SK-N-SH treated with all-trans-retinoic acid at 6 μM for 48 hours (cell line): ENCODE results near the gene TIAM1.

Source experiments
- ATAC-seq: fragments of 200-7000 bp; cut with Tn5 transposase; 3 replicates; pipeline ENCODE4 v1.9.1; 2020; ENCODE audit warnings: mild to moderate bottlenecking, moderate library complexity
- ARNTL ChIP-seq: fragments of 450-650 bp; formaldehyde crosslinking; IDR thresholded peaks from 2 replicates; pipeline ENCODE4 v1.5.0; 2020; ENCODE audit warnings: low read depth, mild to moderate bottlenecking, moderate library complexity, borderline replicate concordance
- BACH2 ChIP-seq: fragments of 250-450 bp; sonication (Bioruptor Pico); IDR thresholded peaks from 2 replicates; pipeline ENCODE4 v1.9.0; 2021; ENCODE audit warnings: mild to moderate bottlenecking, borderline replicate concordance
- GLIS3 ChIP-seq: fragments of 250-450 bp; sonication (Bioruptor Pico); IDR thresholded peaks from 2 replicates; pipeline ENCODE4 v1.5.0; 2020; ENCODE audit warnings: mild to moderate bottlenecking, moderate library complexity
- ISL1 ChIP-seq: fragments of 250-450 bp; sonication (Bioruptor Pico); IDR thresholded peaks from 2 replicates; pipeline ENCODE4 v2.1.2; 2022; ENCODE audit warnings: mild to moderate bottlenecking, moderate library complexity
- POU6F1 ChIP-seq: fragments of 250-450 bp; sonication (Bioruptor Pico); IDR thresholded peaks from 2 replicates; pipeline ENCODE4 v1.8.0; 2021; ENCODE audit warnings: low read depth, mild to moderate bottlenecking, moderate library complexity, borderline replicate concordance
- SNAI2 ChIP-seq: fragments of 250-450 bp; sonication (Bioruptor Pico); IDR thresholded peaks from 2 replicates; pipeline ENCODE4 v1.5.0; 2020; ENCODE audit warnings: mild to moderate bottlenecking, moderate library complexity
- TCF4 ChIP-seq: fragments of 250-450 bp; sonication (Bioruptor Pico); IDR thresholded peaks from 2 replicates; pipeline ENCODE4 v1.8.0; 2021; ENCODE audit warnings: mild to moderate bottlenecking, moderate library complexity, borderline replicate concordance
- TOX ChIP-seq: fragments of 250-450 bp; sonication (Bioruptor Pico); IDR thresholded peaks from 2 replicates; pipeline ENCODE4 v1.8.0; 2021; ENCODE audit warnings: mild to moderate bottlenecking, moderate library complexity, borderline replicate concordance
- ZNF70 ChIP-seq: fragments of 450-650 bp; formaldehyde crosslinking; IDR thresholded peaks from 2 replicates; pipeline ENCODE4 v1.5.0; 2020; ENCODE audit warnings: mild to moderate bottlenecking, moderate library complexity
- TF ChIP-seq, protein P1 (sequence below): fragments of 250-450 bp; sonication (Bioruptor Pico); IDR thresholded peaks from 2 replicates; pipeline ENCODE4 v1.5.0; 2020; ENCODE audit warnings: mild to moderate bottlenecking, moderate library complexity

The TIAM1 gene

GRCh38 chr21:31075848-31076247 is 268.2 kb downstream of the TIAM1 start:
- ATAC-seq, result no peak
- no peak for TF ChIP-seq BACH2 (CRISPR knock-in tag)
- TF ChIP-seq POU6F1 (CRISPR knock-in tag), result no peak
- TF ChIP-seq TOX, result no peak
- TF ChIP-seq ZNF70 (CRISPR knock-in tag), result no peak
- no peak for TF ChIP-seq ARNTL (CRISPR knock-in tag)

GRCh38 chr21:31072533-31072932 is 271.5 kb downstream of the TIAM1 start:
- TF ChIP-seq ISL1 (CRISPR knock-in tag) (no peak), TCF4 (CRISPR knock-in tag) (no peak), ARNTL (CRISPR knock-in tag) (no peak), GLIS3 (CRISPR knock-in tag) (no peak), SNAI2 (no peak)
- TF ChIP-seq, protein P1, sequence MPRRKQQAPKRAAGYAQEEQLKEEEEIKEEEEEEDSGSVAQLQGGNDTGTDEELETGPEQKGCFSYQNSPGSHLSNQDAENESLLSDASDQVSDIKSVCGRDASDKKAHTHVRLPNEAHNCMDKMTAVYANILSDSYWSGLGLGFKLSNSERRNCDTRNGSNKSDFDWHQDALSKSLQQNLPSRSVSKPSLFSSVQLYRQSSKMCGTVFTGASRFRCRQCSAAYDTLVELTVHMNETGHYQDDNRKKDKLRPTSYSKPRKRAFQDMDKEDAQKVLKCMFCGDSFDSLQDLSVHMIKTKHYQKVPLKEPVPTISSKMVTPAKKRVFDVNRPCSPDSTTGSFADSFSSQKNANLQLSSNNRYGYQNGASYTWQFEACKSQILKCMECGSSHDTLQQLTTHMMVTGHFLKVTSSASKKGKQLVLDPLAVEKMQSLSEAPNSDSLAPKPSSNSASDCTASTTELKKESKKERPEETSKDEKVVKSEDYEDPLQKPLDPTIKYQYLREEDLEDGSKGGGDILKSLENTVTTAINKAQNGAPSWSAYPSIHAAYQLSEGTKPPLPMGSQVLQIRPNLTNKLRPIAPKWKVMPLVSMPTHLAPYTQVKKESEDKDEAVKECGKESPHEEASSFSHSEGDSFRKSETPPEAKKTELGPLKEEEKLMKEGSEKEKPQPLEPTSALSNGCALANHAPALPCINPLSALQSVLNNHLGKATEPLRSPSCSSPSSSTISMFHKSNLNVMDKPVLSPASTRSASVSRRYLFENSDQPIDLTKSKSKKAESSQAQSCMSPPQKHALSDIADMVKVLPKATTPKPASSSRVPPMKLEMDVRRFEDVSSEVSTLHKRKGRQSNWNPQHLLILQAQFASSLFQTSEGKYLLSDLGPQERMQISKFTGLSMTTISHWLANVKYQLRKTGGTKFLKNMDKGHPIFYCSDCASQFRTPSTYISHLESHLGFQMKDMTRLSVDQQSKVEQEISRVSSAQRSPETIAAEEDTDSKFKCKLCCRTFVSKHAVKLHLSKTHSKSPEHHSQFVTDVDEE (CRISPR knock-in tag), result no peak
- ATAC-seq, result no peak
